Upper lobe of left lung (tissue), 4 donors: ENCODE measurements around the gene GMPPA.

Experiments
- CTCF ChIP-seq, 6 experiments: fragments of 450-650 bp in 4 of 6; fragments of 200-600 bp in 2 of 6; sonication (generic) in 2 of 6; IDR thresholded peaks; one replicate each; pipeline ENCODE4 v1.5.1; 2016 to 2019; ENCODE audit warnings: antibody characterized with exemption in 6 of 6
- EP300 ChIP-seq, 4 donors: sonication (generic); formaldehyde crosslinking; IDR thresholded peaks; one replicate each; pipeline ENCODE4 v1.5.1; 2017; ENCODE audit warnings: antibody characterized with exemption in 4 of 4, control low read depth in 2 of 4
- POLR2A ChIP-seq, 4 donors: fragments of 450-650 bp; IDR thresholded peaks; one replicate each; pipeline ENCODE4 v1.5.1; 2016 to 2017; ENCODE audit warnings: antibody characterized with exemption in 4 of 4, mild to moderate bottlenecking in 2 of 4
- POLR2AphosphoS5 ChIP-seq, 2 donors: sonication (generic); formaldehyde crosslinking; IDR thresholded peaks; one replicate each; pipeline ENCODE4 v1.5.1; 2017; ENCODE audit warnings: antibody characterized with exemption in 2 of 2

GRCh38 chr2:219462349-219462748, 36.3 kb upstream of the GMPPA start:
- TF ChIP-seq POLR2AphosphoS5 (IDR thresholded peaks at IDR 0.05) (no peak), CTCF (IDR thresholded peaks at IDR 0.05) (no peak), POLR2A (IDR thresholded peaks at IDR 0.05) (no peak), EP300 (IDR thresholded peaks at IDR 0.05) (no peak)
